Mucosa of stomach (tissue), 1 donor: ENCODE results near the gene UNC93B1.

Source experiments
- H3K27me3 ChIP-seq: one replicate; pipeline ENCODE4 v1.7.0; 2013; ENCODE audit warnings: mild to moderate bottlenecking, low read length; ENCODE audit not compliant: control insufficient read depth, insufficient read depth
- H3K36me3 ChIP-seq: one replicate; pipeline ENCODE4 v1.7.0; 2013; ENCODE audit warnings: low read length; ENCODE audit not compliant: control insufficient read depth, insufficient read depth
- H3K4me1 ChIP-seq: one replicate; pipeline ENCODE4 v1.7.0; 2013; ENCODE audit warnings: mild to moderate bottlenecking, low read length; ENCODE audit not compliant: control insufficient read depth, insufficient read depth
- H3K4me3 ChIP-seq: one replicate; pipeline ENCODE4 v1.7.0; 2013; ENCODE audit warnings: low read length
- H3K9ac ChIP-seq: one replicate; pipeline ENCODE4 v1.7.0; 2013; ENCODE audit warnings: mild to moderate bottlenecking, low read length, moderate library complexity
- H3K9me3 ChIP-seq: one replicate; pipeline ENCODE4 v1.7.0; 2013; ENCODE audit warnings: mild to moderate bottlenecking, low read length, moderate library complexity; ENCODE audit not compliant: control insufficient read depth
- donor health status: Pancreatic carcinoma.

The UNC93B1 gene

GRCh38 chr11:68008381-68009337 lies 4.8 kb upstream of the UNC93B1 start:
- Histone ChIP-seq H3K4me3 (no peak overlapping the region), H3K36me3 (no peaks in the 10 kb centered on the region), H3K9ac (peak overlapping the region; percentile 59), H3K9me3 (no peaks in the 10 kb centered on the region), H3K27me3 (no peaks in the 10 kb centered on the region), H3K4me1 (peaks cover 79% of the 10 kb centered on the region)

- H3K4me1 ChIP-seq = peaks cover 73% of the 10 kb centered on the region
- H3K27me3 ChIP-seq = no peaks in the 10 kb centered on the region
- no peak overlapping the region for H3K4me3 ChIP-seq
- no peaks in the 10 kb centered on the region for H3K36me3 ChIP-seq
- peak overlapping the region; percentile 59 for H3K9ac ChIP-seq
- H3K9me3 ChIP-seq = no peaks in the 10 kb centered on the region
These were observed 3.8 kb upstream of the UNC93B1 start for GRCh38 chr11:68007498-68008380.

GRCh38 chr11:68006606-68007166 lies 2.8 kb upstream of the UNC93B1 start:
- H3K4me3 ChIP-seq = no peak overlapping the region
- no peaks in the 10 kb centered on the region for H3K36me3 ChIP-seq
- no peaks in the 10 kb centered on the region for H3K9me3 ChIP-seq
- no peaks in the 10 kb centered on the region for H3K27me3 ChIP-seq
- no peak overlapping the region for H3K9ac ChIP-seq
- H3K4me1 ChIP-seq = peaks cover 66% of the 10 kb centered on the region

- peak overlapping the region; percentile 43 for H3K9ac ChIP-seq
- no peak overlapping the region for H3K4me3 ChIP-seq
- H3K36me3 ChIP-seq = no peaks in the 10 kb centered on the region
- H3K27me3 ChIP-seq = no peaks in the 10 kb centered on the region
- H3K4me1 ChIP-seq = peaks cover 47% of the 10 kb centered on the region
- H3K9me3 ChIP-seq = no peaks in the 10 kb centered on the region
These were observed 846 bp upstream of the UNC93B1 start for GRCh38 chr11:68004551-68005335.

- H3K9me3 ChIP-seq = no peaks in the 10 kb centered on the region
- no peak overlapping the region for H3K4me3 ChIP-seq
- no peak overlapping the region for H3K9ac ChIP-seq
- H3K4me1 ChIP-seq = peaks cover 32% of the 10 kb centered on the region
- H3K27me3 ChIP-seq = no peaks in the 10 kb centered on the region
- H3K36me3 ChIP-seq = no peaks in the 10 kb centered on the region
These were observed 705 bp downstream of the UNC93B1 start for GRCh38 chr11:68002938-68003845.

GRCh38 chr11:68002575-68002937 lies 1.3 kb downstream of the UNC93B1 start:
- H3K27me3 ChIP-seq = no peaks in the 10 kb centered on the region
- H3K4me3 ChIP-seq = no peak overlapping the region
- no peaks in the 10 kb centered on the region for H3K9me3 ChIP-seq
- H3K36me3 ChIP-seq = no peaks in the 10 kb centered on the region
- H3K4me1 ChIP-seq = peaks cover 27% of the 10 kb centered on the region
- H3K9ac ChIP-seq = no peak overlapping the region

DNA sequence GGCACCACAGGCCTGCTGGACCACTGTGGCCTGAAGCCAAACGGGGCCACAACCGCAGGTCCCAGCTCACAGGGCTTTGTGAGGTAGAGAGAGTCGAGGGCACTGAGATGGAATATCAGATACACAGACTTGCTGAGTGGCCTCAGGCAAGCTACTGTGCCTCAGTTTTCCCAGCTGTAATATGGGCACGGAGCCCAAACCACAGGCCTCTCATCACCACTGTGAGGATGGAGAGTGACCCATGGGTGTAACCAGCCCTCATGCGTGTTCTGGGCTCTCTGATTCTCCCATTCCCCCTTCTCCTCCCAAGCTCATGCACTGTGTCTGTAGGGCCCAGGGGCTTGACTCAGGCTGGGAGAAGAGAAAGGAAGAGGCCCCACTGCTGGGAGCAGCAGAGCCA lies 4.2 kb downstream of the UNC93B1 start:
- Histone ChIP-seq H3K4me1 (peaks cover 25% of the 10 kb centered on the region), H3K9ac (no peak overlapping the region), H3K27me3 (no peaks in the 10 kb centered on the region), H3K9me3 (no peaks in the 10 kb centered on the region), H3K36me3 (no peaks in the 10 kb centered on the region), H3K4me3 (no peak overlapping the region)

- Histone ChIP-seq H3K36me3 (no peaks in the 10 kb centered on the region), H3K4me1 (peaks cover 20% of the 10 kb centered on the region), H3K9ac (no peak overlapping the region), H3K27me3 (no peaks in the 10 kb centered on the region), H3K4me3 (no peak overlapping the region), H3K9me3 (no peaks in the 10 kb centered on the region)
These were observed 4.7 kb downstream of the UNC93B1 start for GRCh38 chr11:67999201-67999629.

- no peak overlapping the region for H3K4me3 ChIP-seq
- peaks cover 19% of the 10 kb centered on the region for H3K4me1 ChIP-seq
- no peaks in the 10 kb centered on the region for H3K9me3 ChIP-seq
- no peaks in the 10 kb centered on the region for H3K27me3 ChIP-seq
- no peak overlapping the region for H3K9ac ChIP-seq
- H3K36me3 ChIP-seq = no peaks in the 10 kb centered on the region
These were observed 5.5 kb downstream of the UNC93B1 start for GRCh38 chr11:67998150-67999045.

DNA sequence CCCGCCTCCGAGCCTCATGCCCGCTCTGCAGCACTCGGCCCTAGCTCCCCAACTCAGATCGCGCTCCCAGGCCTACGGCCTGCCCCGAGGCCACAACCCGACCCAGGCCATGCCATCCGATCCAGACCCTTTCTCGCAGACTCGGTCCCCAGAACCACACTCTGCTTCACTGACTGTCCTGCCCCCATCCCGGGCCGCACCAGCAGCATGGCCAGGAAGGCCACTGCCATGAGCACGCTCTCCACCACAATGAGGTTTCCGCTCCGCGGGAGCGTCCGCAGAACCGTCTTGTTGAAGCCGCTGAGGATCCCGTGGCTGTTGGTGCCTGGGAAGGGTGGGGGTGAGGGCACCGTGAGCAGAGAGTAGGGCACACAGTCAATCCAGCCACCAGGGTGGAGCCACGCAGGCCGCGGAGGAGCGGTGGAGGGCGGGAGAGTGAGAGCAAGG lies 6.4 kb downstream of the UNC93B1 start:
- Histone ChIP-seq H3K9ac (no peak overlapping the region), H3K36me3 (no peaks in the 10 kb centered on the region), H3K9me3 (no peaks in the 10 kb centered on the region)

More for the DNA sequence above, 6.4 kb downstream of the UNC93B1 start:
- no peak overlapping the region for H3K4me3 ChIP-seq
- H3K4me1 ChIP-seq = peaks cover 14% of the 10 kb centered on the region
- H3K27me3 ChIP-seq = no peaks in the 10 kb centered on the region
